Left kidney (tissue), 2 donors: ENCODE measurements around the gene FAM149A. TPM values are rescaled to one million over a fixed set of nuclear protein-coding genes. Genes with fewer than 3 reads are reported as not detected.

Source experiments
- DNase-seq: peaks from one replicate; pipeline ENCODE4 v3.0.0-alpha.2; 2013
- polyA plus RNA-seq: library from polyadenylated mRNA; unstranded; fragments of 120-200 nt; gene quantifications from one replicate; pipeline ENCODE4 v1.2.1, GENCODE V29; 2013; ENCODE audit not compliant: insufficient read length

The FAM149A gene
- polyA plus RNA-seq, 1 donor: 56.7 TPM

DNA sequence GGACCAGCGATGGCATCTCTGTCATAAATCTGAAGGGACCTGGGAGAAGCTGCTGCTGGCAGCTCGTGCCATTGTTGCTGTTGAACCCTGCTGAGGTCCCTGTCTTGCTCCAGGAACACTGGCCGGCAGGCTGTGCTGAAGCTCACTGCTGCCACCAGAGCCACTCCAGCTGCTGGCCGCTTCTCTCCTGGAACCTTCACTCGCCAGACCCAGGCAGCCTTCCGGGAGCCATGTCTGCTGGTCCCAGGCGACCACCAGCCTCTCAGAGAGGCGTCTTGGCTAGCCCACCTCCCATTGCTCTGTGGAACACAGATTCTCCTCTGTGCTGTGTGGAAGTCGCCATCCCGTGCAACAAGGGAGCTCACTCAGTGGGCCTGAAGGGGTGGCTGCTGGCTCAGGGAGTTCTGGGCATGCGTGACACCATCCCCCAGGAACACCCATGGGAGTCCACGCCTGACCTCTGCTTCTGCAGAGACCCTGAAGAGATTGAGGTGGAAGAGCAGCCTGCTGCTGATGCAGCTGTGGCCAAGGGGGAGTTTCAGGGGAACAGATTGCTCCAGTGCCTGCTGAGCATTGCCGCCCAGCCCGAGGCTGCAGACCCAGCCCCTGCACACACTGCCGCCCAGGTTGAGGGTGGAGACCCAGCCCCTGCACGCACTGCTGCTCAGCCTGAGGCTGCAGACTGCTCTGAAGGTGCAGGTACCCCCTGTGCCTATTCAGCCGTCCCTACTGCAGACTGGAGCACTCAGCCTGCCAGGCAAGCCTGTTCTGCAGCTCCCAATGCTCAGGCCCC, 53.7 kb downstream of the FAM149A start:
- no peak for DNase-seq

DNA sequence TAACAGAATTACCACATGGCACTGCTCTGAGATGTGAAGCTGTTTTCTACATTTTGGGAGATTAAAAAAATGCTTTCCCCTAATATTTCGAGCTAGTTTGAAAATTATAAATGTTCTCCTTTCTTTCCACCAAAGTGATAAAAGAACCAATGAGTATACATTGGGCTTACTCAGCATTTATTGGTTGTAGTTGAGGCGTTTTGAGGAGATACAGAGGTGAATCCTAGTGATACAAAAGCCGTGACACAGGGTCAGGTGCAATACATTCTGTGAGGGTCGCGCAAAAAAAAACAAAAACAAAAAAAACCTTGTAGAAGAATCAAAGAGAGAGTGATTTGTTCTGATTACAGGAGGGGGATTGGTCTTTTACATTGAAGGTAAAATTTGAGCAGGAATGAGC, 54.5 kb downstream of the FAM149A start:
- DNase-seq: no peak

DNA sequence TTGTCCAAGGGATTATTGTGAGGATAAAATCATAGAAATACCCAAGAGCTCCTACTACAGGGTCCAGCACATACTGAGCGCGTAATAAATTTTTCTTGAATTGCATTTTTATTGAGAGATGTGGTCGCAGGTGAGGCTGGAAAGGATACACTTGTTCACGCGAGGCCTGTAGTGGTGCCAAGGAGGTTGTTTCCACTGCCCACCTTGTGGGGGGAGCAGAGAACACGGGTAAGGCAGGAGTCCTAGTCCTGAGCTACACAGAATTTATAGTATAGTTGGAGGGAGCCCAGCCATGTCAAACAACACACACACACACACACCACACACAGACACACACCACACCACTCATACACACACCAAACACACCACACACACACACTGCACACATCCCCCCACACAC, 55.1 kb downstream of the FAM149A start:
- no peak for DNase-seq

DNA sequence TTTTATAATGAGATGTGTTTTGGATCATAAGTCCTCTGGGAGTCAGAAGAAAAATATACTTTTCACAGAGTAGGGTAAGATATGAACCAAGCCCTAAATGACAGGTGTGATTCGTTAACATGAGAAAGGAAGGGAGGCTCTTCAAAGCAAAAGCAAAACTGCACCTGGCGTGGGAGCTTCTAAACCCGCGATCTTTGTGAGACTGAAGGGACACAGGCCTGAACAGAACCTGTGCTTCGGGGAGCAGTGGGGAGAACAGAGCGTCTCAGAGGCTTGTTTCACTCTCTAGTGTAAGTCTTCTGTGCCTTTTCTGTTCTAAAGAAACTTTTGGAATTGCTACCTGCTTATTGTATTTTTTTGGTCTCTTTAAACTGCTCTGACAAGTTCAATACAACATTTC, 56.6 kb downstream of the FAM149A start:
- no peak for DNase-seq

DNA sequence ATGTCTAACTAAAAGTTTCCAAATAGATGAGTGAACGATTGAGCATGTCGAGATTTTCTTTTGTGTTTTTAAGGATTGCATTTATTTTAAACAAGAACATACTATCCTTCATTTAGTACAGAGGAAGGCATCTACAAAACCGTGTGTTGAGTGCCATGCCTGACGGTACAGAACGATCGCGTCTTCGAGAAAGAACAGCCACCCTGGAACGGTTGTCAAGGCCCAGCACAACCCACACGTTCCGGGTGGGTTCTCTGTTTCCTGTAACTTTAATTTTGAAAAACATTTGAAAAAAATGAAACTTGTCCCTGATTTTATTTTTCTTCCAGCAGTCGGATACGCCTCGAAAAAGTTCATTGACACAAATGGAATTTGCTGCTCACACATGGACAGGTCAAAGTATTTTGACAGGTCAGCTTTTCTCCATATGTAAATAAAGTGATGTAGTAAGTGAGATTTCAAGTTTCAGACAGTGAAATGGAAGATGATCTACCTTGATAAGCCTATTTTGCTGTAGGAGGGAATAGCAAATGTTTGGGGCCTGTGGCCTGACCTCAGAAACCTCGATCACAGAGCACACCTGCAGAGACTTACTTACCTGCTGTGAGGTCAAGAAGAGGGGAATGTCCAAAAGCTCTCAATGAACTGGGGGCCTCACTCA, 62.5 kb downstream of the FAM149A start:
- DNase-seq: no peak

DNA sequence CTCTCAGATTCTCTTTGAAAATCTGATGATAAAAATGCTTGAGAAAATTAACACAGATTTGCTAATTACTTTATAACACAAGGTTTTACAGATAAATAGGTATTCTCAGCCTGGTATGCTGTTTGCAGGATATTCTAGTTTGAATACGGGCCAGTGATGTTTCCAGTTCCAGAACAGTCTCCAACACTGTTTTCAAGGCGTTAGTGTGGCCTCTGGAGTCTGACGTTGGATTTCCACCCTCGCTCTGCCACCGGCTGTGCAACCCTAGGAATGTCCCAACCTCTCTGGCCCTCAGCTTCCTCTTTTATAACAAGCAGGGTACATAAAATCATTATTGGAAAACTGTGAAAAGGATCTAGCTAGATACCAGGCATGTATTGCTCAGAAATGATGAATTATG, 63.1 kb downstream of the FAM149A start:
- no peak for DNase-seq

DNA sequence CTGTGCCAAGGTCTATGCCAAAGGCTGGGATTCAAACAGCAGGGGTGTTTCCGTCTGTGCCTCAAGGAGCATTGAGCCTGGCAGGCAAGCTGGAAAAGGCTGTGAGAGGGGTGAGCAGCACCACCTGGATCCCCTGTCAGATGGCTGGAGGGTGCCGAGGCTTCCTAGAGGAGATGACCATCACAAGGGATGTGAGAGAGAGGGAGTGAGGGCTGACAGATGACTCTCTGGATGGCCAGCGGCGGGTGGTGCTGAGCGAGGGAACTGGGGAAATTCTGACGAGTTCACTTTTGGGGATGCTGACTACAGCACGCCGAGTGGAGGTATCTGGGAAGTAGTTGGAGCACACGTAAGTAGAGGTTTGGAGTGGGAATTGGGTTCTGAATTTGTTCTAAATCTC, 64.2 kb downstream of the FAM149A start:
- no peak for DNase-seq

DNA sequence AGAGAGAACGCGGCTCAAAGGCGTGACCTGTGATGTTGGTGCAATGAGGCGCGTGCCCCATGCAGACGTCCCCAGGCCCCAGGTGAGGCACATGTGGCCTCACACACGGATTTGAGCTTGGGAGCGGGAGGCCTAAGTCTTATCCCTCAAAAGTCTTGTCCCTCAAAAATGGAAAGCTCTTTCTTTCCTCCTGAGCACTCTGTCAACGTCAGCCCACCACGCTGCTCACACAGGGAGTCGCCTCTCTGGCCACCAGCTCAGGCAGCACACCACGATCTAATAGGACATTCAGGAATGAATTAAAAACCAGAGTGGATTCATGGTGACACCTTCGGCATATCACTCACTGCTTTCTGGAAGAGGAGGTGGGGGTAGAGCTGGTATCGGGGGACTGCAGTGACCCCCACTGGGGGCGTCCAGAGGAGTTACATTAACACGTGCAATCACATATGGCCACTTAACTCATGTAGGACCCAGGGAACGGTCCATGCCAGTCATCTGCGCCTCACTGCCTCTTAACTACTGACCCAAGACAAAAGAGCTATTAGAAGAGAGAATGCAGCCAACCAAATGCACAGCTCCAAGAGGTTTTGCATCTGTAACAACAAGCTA, 64.9 kb downstream of the FAM149A start:
- no peak for DNase-seq

GRCh38 chr4:186169945-186170802, 65.7 kb downstream of the FAM149A start:
- DNase-seq: no peak

DNA sequence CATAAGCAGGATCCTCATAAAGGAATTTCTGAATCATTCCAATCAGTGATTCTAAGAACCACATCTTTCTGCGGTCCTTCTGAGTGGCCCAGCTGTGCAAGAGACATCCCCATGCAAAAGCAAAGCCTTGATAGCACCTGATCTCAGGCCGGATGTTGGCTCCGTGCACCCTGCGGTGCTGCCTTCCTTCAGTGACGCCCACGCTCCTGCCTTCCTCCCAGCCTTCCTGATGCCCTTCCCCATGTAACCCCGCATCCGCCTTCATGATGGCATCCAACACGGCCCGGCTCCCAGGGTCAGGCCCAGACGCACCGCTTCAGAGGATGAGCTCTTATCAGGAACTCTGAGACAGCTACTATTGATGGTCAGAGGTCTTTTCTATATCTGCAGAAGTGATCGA, 66.5 kb downstream of the FAM149A start:
- DNase-seq: no peak

DNA sequence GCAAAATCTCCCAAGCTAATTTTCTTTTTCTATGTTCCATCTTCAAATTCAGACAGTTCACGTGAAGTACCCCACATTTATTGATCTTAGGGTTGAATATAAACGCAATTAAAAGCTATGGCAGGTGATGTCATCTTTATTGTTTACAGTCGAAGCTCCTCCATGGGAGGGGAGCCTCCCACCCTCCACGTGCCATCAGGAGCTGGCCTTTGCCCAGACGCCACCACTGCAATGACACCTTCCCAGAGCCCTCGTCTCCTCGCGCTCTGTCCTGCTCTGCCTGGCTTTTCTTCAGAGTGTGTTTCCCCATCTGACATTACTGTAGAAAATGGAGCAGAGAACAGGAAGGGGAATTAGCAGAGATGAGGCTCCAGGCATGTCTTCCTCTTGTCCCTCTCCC, 68.0 kb downstream of the FAM149A start:
- no peak for DNase-seq

DNA sequence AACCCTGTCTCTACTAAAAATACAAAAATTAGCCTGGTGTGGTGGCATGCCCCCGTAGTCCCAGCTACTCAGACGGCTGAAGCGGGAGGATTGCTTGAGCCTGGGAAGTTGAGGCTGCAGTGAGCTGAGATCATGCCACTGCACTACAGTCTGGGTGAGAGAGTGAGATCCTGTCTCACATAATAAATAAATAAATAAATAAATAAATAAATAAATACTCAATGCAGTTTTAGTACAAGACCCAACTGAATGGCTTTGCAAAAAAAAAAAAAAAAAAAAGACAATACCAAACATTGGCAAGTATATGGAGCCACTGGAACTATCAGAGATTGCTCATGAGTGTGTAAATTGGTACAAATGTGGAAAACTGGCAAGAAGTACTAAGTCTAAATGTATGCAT, 83.6 kb downstream of the FAM149A start:
- DNase-seq: no peak

DNA sequence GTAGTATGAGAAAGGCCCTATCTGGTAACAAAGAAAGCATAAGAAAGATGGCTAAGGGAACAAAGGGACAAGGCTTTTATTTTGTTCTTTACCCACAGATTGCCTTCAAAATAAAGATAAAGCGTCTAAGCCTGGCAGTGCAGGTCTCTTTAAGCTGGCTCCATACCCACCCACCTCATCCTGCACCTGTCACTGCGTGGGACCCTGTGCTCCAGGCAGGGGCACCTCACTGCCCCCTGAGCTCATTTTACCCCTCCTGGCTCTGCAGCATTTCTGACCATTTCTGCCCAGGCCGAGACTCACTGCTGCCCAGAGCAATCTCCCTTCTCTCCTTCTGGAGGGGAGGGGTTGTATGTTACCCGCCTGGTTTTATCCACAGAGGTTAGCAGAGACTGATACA, 85.2 kb downstream of the FAM149A start:
- no peak for DNase-seq

DNA sequence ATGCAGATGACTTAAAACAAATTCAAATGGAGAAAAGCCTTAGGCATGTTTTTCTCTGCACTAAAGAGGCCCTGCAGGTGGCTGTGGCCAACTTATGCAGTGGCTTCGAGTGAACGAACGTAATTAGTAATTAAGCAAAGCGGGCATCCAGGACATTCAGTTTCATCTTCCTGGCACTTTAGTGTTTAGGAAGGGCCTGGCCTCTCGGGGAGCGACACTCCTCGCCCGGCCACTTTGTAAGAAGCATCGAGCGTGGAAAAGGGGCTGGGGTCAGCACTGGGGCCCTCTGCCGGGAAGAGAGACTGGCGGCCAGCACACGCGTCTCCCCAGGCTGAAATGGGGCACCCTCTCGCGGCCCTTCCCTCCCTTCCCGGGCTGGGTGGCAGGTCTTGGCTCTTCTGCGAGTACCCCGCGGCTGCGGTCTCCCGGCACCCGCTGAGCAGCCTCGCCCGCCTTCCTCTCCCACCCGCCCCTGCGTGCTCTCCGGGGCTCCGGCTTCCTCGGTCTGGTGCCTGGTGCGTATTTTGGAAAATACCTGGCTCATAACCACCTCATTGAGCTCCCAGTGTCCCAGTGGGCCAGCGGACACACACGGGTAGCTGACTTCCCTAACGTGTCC, 86.2 kb downstream of the FAM149A start:
- peak; percentile 54 for DNase-seq

DNA sequence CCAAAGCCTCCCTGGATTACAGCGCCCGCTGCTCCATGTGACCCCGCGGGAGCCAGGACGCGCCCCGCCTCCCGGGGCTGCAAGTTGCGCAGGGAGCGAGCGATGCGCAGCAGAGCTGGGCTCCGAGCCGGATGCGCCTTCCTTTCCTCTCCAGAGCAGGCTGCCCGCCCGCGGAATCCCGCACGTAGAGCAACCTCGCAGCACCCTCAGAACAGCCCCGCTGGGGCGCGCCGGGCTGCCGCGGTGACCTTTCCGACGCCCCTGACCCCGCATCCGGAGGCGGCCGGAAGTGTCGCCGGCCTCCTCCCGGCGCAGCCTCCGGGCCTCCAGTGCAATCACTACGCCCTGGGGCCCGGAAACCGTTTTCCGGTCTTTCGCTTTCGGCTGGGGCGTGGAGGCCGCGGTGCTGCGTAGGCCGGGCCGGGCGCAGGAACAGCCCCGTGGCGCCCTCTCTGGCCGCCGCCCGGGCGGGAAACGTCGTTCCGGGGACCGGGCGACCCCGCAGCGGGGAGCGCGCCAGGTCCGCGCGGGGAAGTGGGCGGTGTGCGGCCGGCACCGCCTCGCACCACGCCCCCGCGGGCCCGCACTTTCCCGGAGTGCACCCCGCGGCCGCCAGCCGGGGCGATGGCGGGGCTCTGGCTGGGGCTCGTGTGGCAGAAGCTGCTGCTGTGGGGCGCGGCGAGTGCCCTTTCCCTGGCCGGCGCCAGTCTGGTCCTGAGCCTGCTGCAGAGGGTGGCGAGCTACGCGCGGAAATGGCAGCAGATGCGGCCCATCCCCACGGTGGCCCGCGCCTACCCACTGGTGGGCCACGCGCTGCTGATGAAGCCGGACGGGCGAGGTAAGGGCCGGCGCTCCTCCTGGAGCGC, 86.9 kb downstream of the FAM149A start, which contains the start of gene CYP4V2:
TSS of gene CYP4V2 (plus strand) at position 368 of the 866 bp plus-strand sequence. CDS start at position 625, 257 bp downstream.
- peak; percentile 66 for DNase-seq

- DNase-seq: peak; percentile 57
These were observed 87.6 kb downstream of the FAM149A start for GRCh38 chr4:186192066-186192612.

DNA sequence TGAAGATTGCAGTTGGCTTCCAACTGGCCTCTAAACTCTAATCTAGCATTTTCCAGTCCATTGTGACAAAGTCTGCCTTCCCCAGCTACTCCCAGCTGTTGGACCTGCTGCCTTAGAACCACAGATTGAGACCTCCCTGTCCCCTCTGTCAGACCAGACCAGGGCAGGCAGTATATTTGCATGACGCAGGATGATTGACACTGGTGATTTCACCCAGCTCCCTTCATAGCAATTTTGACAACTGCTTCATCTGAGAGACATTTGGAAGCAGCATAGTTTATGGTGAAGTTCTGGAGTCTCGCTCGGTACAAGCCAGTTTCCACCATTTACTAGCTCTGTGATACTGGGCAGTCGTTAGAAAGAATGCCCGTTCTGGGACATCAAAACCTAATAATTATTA, 89.3 kb downstream of the FAM149A start:
- no peak for DNase-seq

DNA sequence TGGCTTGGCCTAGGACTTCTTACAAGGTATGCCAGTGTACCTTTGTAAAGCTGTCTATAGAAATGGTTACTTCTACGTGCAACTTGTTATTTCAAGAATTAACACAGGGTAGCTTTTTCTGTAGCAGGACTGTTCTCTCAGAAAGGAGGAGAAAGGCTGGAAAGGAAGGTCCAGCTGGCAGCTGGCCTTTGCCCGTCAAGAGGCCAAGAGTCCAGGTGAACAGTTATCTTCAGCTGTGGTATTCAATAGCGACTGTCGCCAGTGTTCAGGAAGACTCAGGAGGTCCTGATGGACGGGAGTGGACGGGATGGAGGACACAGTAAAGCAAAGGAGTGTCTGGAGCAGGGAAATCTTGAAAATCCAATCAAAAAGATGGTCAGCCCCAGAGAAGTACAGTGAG, 91.6 kb downstream of the FAM149A start:
- DNase-seq: no peak

GRCh38 chr4:186200516-186200915, 96.0 kb downstream of the FAM149A start:
- no peak for DNase-seq

DNA sequence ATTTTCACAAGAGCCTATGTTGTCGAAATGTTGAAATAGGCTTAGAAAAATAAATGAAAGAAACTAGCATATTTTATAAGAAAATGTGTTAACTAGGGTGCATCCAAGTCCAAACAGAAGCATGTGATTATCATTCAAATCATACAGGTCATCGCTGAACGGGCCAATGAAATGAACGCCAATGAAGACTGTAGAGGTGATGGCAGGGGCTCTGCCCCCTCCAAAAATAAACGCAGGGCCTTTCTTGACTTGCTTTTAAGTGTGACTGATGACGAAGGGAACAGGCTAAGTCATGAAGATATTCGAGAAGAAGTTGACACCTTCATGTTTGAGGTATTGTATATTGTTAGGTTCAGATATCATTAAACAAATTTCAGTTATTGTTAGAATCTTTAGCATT, 96.5 kb downstream of the FAM149A start:
- no peak for DNase-seq
